ENCODE results near the gene PRKAB1. TPM values are rescaled to one million over a fixed set of nuclear protein-coding genes. Genes with fewer than 3 reads are reported as not detected.

PRKAB1 gene
- polyA plus RNA-seq, 1 donor = 45.1 TPM

- H3K27ac ChIP-seq (ENCODE audit: low read length) = no peak overlapping the region
- no peak for DNase-seq
- H3K4me3 ChIP-seq (ENCODE audit: low read length) = no peak overlapping the region
- peaks cover under 1% of the 10 kb centered on the region for H3K9me3 ChIP-seq (ENCODE audit: control insufficient read depth, low read depth, low read length)
- H3K4me1 ChIP-seq (ENCODE audit: control insufficient read depth, insufficient read depth, low read length) = no peaks in the 10 kb centered on the region
- H3K36me3 ChIP-seq (ENCODE audit: control insufficient read depth, insufficient read depth, low read length) = peaks cover 8% of the 10 kb centered on the region
- no peaks in the 10 kb centered on the region for H3K27me3 ChIP-seq (ENCODE audit: control insufficient read depth, insufficient read depth, low read length)
Observed at GRCh38 chr12:119720349-119720748, 52.4 kb downstream of the PRKAB1 start.

DNA sequence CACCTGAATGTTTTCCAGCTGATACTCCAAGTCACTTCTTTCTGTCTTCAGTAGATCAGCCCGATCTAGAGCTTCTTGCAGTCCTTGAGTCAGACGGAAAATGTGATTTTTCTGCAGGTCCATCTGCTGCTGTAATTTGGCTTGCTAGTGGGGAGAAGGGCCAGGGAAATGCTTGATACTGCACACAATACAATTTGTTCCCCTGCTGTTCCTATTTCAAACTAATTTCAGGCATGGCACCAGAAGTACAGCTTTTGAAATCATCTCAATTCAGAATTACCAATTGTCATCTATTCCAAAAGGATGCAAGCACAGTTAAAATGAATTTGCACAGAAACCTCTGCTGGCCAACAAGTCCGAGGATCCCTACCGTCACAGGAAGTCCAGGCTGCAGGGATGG is 53.4 kb downstream of the PRKAB1 start:
- Histone ChIP-seq H3K4me1 (ENCODE audit: control insufficient read depth, insufficient read depth, low read length) (no peaks in the 10 kb centered on the region), H3K4me3 (ENCODE audit: low read length) (no peak overlapping the region), H3K36me3 (ENCODE audit: control insufficient read depth, insufficient read depth, low read length) (peaks cover 8% of the 10 kb centered on the region), H3K9me3 (ENCODE audit: control insufficient read depth, low read depth, low read length) (no peaks in the 10 kb centered on the region), H3K27ac (ENCODE audit: low read length) (no peak overlapping the region), H3K27me3 (ENCODE audit: control insufficient read depth, insufficient read depth, low read length) (no peaks in the 10 kb centered on the region)
- no CpG with 5 or more reads among the region's 4 CpGs for WGBS (ENCODE audit: insufficient coverage, low lambda C conversion rate)
- no peak for DNase-seq

DNA sequence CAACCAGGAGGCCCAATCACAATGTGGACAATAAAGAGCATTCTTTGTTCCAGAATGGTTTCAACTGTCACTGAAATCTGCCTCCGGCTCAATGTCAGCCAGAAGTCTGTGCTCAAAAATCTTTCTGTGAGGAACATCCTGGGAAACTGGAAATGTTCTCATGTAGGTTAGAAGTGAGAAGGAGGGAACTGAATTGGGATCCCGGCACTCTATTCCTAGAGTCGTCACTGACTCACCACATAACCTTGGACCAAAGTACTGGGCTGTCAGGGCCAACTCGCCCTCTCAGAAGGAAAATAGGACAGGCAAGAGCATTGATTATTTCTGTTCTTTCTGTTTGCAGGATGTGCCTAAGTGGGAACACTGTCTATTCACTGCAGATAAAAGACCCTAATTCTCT is 57.6 kb downstream of the PRKAB1 start:
- no CpG with 5 or more reads among the region's 4 CpGs for whole genome bisulfite sequencing (ENCODE audit: insufficient coverage, low lambda C conversion rate)
- peaks cover 5% of the 10 kb centered on the region for H3K36me3 ChIP-seq (ENCODE audit: control insufficient read depth, insufficient read depth, low read length)
- no peaks in the 10 kb centered on the region for H3K27me3 ChIP-seq (ENCODE audit: control insufficient read depth, insufficient read depth, low read length)
- no peak overlapping the region for H3K27ac ChIP-seq (ENCODE audit: low read length)
- H3K4me3 ChIP-seq (ENCODE audit: low read length) = no peak overlapping the region
- H3K9me3 ChIP-seq (ENCODE audit: control insufficient read depth, low read depth, low read length) = no peaks in the 10 kb centered on the region
- DNase-seq = peak in 1 of 2 donors; percentile 14
- H3K4me1 ChIP-seq (ENCODE audit: control insufficient read depth, insufficient read depth, low read length) = no peaks in the 10 kb centered on the region

- whole genome bisulfite sequencing (ENCODE audit: insufficient coverage, low lambda C conversion rate) = no CpG with 5 or more reads among the region's 3 CpGs
- H3K4me3 ChIP-seq (ENCODE audit: low read length) = no peak overlapping the region
- no peaks in the 10 kb centered on the region for H3K9me3 ChIP-seq (ENCODE audit: control insufficient read depth, low read depth, low read length)
- no peak overlapping the region for H3K27ac ChIP-seq (ENCODE audit: low read length)
- no peaks in the 10 kb centered on the region for H3K27me3 ChIP-seq (ENCODE audit: control insufficient read depth, insufficient read depth, low read length)
- H3K36me3 ChIP-seq (ENCODE audit: control insufficient read depth, insufficient read depth, low read length) = peaks cover 6% of the 10 kb centered on the region
- DNase-seq = no peak
- H3K4me1 ChIP-seq (ENCODE audit: control insufficient read depth, insufficient read depth, low read length) = no peaks in the 10 kb centered on the region
Observed at GRCh38 chr12:119727600-119728443, 59.9 kb downstream of the PRKAB1 start.

GRCh38 chr12:119728444-119728745 is 60.5 kb downstream of the PRKAB1 start:
- Histone ChIP-seq H3K9me3 (ENCODE audit: control insufficient read depth, low read depth, low read length) (no peaks in the 10 kb centered on the region), H3K36me3 (ENCODE audit: control insufficient read depth, insufficient read depth, low read length) (peaks cover 6% of the 10 kb centered on the region), H3K4me3 (ENCODE audit: low read length) (no peak overlapping the region), H3K27me3 (ENCODE audit: control insufficient read depth, insufficient read depth, low read length) (no peaks in the 10 kb centered on the region), H3K27ac (ENCODE audit: low read length) (no peak overlapping the region), H3K4me1 (ENCODE audit: control insufficient read depth, insufficient read depth, low read length) (no peaks in the 10 kb centered on the region)
- WGBS (ENCODE audit: insufficient coverage, low lambda C conversion rate) = no CpG with 5 or more reads among the region's 6 CpGs
- DNase-seq = no peak

GRCh38 chr12:119729871-119730270 is 61.9 kb downstream of the PRKAB1 start:
- Histone ChIP-seq H3K4me1 (ENCODE audit: control insufficient read depth, insufficient read depth, low read length) (no peaks in the 10 kb centered on the region), H3K27me3 (ENCODE audit: control insufficient read depth, insufficient read depth, low read length) (no peaks in the 10 kb centered on the region), H3K9me3 (ENCODE audit: control insufficient read depth, low read depth, low read length) (no peaks in the 10 kb centered on the region), H3K4me3 (ENCODE audit: low read length) (no peak overlapping the region), H3K36me3 (ENCODE audit: control insufficient read depth, insufficient read depth, low read length) (peaks cover 14% of the 10 kb centered on the region), H3K27ac (ENCODE audit: low read length) (no peak overlapping the region)
- WGBS (ENCODE audit: insufficient coverage, low lambda C conversion rate) = 100% methylated on average over 3 of the region's 8 CpGs
- DNase-seq = no peak

- WGBS (ENCODE audit: insufficient coverage, low lambda C conversion rate) = 82% methylated on average over 2 of the region's 13 CpGs
- Histone ChIP-seq H3K36me3 (ENCODE audit: control insufficient read depth, insufficient read depth, low read length) (peaks cover 14% of the 10 kb centered on the region), H3K4me1 (ENCODE audit: control insufficient read depth, insufficient read depth, low read length) (no peaks in the 10 kb centered on the region), H3K9me3 (ENCODE audit: control insufficient read depth, low read depth, low read length) (no peaks in the 10 kb centered on the region), H3K27me3 (ENCODE audit: control insufficient read depth, insufficient read depth, low read length) (no peaks in the 10 kb centered on the region), H3K27ac (ENCODE audit: low read length) (no peak overlapping the region), H3K4me3 (ENCODE audit: low read length) (no peak overlapping the region)
- no peak for DNase-seq
Observed at GRCh38 chr12:119730381-119730780, 62.4 kb downstream of the PRKAB1 start.

Other genes with a start within 250 kb of the PRKAB1 start
- gene TMEM233, start 74.4 kb upstream of the PRKAB1 start, polyA plus RNA-seq = 0.51 TPM
- gene CIT, start 209.2 kb downstream of the PRKAB1 start, polyA plus RNA-seq = 9.4 TPM

All from large intestine (tissue), 3 donors.